Measurements from ENCODE around the gene TFCP2L1.

TFCP2L1 gene

GRCh38 chr2:121196132-121196848 is 88.7 kb downstream of the TFCP2L1 start:
- no peak for DNase-seq (ENCODE audit: low read depth)

- no peak for DNase-seq (ENCODE audit: low read depth)
These were observed 90.0 kb downstream of the TFCP2L1 start for GRCh38 chr2:121195036-121195435.

GRCh38 chr2:121194626-121195025 is 90.4 kb downstream of the TFCP2L1 start:
- no peak for DNase-seq (ENCODE audit: low read depth)

- DNase-seq (ENCODE audit: low read depth) = no peak
These were observed 91.8 kb downstream of the TFCP2L1 start for GRCh38 chr2:121193185-121193584.

GRCh38 chr2:121192576-121192975 is 92.4 kb downstream of the TFCP2L1 start:
- no peak for DNase-seq (ENCODE audit: low read depth)

GRCh38 chr2:121191191-121192170 is 93.5 kb downstream of the TFCP2L1 start:
- DNase-seq (ENCODE audit: low read depth) = no peak

- DNase-seq (ENCODE audit: low read depth) = no peak
These were observed 95.2 kb downstream of the TFCP2L1 start for GRCh38 chr2:121189661-121190381.

- no peak for DNase-seq (ENCODE audit: low read depth)
These were observed 96.0 kb downstream of the TFCP2L1 start for GRCh38 chr2:121189011-121189410.

- no peak for DNase-seq (ENCODE audit: low read depth)
These were observed 97.0 kb downstream of the TFCP2L1 start for GRCh38 chr2:121187982-121188411.

GRCh38 chr2:121187351-121187981 is 97.5 kb downstream of the TFCP2L1 start:
- DNase-seq (ENCODE audit: low read depth) = no peak

GRCh38 chr2:121186261-121186660 is 98.7 kb downstream of the TFCP2L1 start:
- DNase-seq (ENCODE audit: low read depth) = no peak

GRCh38 chr2:121185571-121186074 is 99.4 kb downstream of the TFCP2L1 start:
- no peak for DNase-seq (ENCODE audit: low read depth)

GRCh38 chr2:121185111-121185510 is 99.9 kb downstream of the TFCP2L1 start:
- DNase-seq (ENCODE audit: low read depth) = no peak

GRCh38 chr2:121184248-121184862 is 100.6 kb downstream of the TFCP2L1 start:
- no peak for DNase-seq (ENCODE audit: low read depth)

- no peak for DNase-seq (ENCODE audit: low read depth)
These were observed 102.5 kb downstream of the TFCP2L1 start for GRCh38 chr2:121182520-121182919.

GRCh38 chr2:121179467-121179866 is 105.5 kb downstream of the TFCP2L1 start:
- no peak for DNase-seq (ENCODE audit: low read depth)

- DNase-seq (ENCODE audit: low read depth) = no peak
These were observed 106.3 kb downstream of the TFCP2L1 start for GRCh38 chr2:121178730-121179129.

- DNase-seq (ENCODE audit: low read depth) = no peak
These were observed 107.1 kb downstream of the TFCP2L1 start for GRCh38 chr2:121177896-121178295.

GRCh38 chr2:121175326-121175725 is 109.7 kb downstream of the TFCP2L1 start:
- no peak for DNase-seq (ENCODE audit: low read depth)

GRCh38 chr2:121173806-121174205 is 111.2 kb downstream of the TFCP2L1 start:
- no peak for DNase-seq (ENCODE audit: low read depth)

- no peak for DNase-seq (ENCODE audit: low read depth)
These were observed 111.9 kb downstream of the TFCP2L1 start for GRCh38 chr2:121173112-121173511.

All from activated T-helper 1 cell treated with Interleukin-2 at 50 U/mL for 16 hours (primary cell).